ENCODE results near the gene BOD1L1. TPM values are rescaled to one million over a fixed set of nuclear protein-coding genes. Genes with fewer than 3 reads are reported as not detected.

BOD1L1 gene
- total RNA-seq, 1 experiment from 2014 or later: 10.3 TPM

DNA sequence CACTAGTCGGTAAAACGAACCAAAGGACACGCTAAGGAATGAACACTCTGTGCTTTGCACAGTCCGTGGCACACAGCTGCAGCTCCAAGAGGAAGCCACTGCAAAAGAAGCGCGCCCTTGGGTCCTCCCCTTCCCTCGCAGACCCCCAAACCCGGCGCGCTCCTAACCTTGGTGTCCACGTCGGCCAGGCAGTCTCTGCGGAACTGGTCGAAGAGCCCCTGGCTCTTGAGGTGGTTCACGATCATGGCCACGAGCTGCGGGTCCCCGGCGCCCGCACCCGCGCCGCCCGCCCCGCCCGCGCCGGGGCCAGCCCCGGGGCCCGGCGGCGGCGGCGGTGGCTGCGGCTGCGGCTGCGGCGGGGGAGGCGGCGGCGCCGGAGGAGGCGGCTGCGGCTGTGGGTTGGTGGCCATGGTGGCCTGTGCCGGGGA, 333 bp downstream of the BOD1L1 start:
- DNase-seq (ENCODE audit: low spot score): peak; percentile 4
- in situ Hi-C loops (cut with HindIII; ENCODE audit: low sequenced_read_pairs): no loop called here

DNA sequence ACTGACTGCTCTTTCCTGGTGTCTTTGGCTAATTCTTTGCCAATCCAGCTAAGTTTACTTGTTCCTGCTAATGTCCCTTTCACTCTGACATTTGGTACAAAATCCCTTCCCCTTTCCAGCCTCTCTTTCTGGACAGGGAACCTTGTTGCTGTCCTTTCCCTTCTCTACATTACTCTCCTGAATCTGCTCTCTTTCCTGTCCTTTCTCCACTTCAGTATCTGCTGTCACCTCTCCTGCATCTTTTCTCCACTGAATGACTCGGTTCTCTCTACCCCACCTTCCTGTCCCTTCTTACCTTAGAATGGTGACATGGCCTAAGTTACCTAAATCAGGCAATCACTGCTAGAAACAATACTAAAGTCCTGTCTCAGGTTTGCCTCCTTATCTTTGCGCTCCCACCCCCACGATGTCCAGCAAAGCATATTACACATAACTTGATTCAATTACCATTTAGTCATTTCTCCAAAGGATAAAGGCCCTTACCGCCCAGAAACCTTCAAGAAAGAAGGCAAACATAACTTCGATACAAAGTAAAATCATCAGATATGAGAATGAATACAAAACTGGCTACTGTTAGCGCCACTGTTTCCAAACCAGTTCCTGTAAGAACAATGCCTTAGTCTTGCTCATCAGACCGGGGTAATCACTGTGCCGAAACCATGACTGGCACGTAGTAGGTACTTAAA, 890 bp downstream of the BOD1L1 start:
- DNase-seq (ENCODE audit: low spot score): no peak
- in situ Hi-C loops (cut with HindIII; ENCODE audit: low sequenced_read_pairs): no loop called here

DNA sequence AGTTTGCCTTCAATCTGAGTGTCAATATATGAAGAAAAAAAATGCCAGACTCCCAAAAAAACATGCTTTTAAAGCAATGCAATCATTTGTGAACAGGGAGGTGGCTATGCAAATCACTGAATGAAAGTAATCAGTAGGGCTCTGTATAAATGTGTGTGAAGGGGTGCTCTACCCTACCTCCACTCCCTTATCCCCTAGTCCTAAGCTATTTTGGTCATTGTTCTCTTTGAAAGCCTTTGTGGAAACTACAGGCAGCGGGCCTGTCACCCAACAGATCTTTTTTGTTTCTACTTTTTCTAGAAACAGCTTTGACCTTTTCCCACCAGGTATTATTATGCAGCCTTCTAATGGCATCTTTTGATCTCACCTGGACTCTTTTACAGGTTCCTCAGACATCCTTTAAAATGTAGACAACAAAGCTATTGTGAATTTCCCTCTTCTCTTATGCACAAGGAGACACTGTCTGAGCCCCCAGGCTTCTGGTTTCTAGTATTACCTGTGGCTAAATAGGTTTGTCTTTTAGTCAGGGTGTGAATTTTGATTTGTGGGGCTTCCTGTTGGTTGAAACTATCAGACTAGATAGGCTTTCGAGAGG, 9.2 kb downstream of the BOD1L1 start:
- DNase-seq (ENCODE audit: low spot score): no peak
- in situ Hi-C loops (cut with HindIII; ENCODE audit: low sequenced_read_pairs): no loop called here

DNA sequence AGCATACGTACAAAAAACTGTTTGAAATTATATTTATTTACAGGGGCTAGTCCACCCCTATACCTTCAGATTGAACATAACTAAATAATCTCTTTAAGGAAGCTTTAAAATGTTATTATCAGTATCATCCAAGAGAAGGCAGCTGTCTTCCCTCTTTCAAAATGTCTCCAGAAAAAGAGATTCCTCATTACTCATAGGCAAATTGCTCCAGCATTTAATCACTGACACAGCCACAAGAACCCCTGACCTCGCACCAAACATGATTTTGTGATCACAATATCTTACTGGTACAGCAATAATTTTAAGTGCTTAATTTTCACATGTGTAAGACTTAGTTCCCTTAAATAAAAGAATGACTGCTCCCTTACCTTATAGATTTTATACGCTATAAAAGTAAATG, 9.7 kb downstream of the BOD1L1 start:
- DNase-seq (ENCODE audit: low spot score): no peak
- in situ Hi-C loops (cut with HindIII; ENCODE audit: low sequenced_read_pairs): no loop called here

DNA sequence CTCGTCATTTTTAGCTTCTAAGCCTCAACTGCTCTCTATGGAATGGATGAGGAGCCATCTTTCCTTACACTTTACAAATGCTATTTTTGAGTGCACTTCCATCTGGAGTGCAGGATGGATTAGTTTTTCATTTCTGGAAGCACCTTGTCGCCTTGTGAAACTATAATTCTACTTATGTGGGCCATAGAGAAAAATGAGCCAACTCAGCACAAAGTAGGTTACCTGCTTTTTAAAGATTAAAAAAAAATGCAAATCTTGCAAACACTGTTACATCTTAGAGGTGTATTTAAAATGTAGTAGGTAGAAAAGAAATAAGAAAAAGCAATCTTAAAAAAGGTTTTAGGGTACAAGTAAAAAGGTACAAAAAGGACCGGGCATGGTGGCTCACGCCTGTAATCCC, 10.9 kb downstream of the BOD1L1 start:
- in situ Hi-C loops (cut with HindIII; ENCODE audit: low sequenced_read_pairs): no loop called here
- DNase-seq (ENCODE audit: low spot score): no peak

DNA sequence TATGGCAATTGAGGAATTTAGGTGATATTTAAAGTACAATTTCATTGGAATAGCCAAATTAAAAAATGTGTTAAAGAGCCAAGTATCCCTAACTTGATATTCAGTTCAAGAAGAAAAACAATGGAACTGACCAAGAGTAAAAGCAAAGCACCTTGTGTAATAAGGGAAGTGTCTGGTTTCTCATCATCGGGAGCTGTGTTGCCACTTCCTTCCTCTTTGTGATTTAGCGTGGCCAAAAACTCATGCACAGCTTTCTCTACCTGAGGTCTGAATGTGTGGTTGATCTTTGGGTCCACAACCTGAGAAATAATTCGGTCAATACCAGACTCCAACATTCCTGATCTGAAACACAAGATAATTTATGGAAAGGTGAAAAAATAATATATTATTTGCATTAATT, 12.4 kb downstream of the BOD1L1 start:
- no peak for DNase-seq (ENCODE audit: low spot score)
- in situ Hi-C loops (cut with HindIII; ENCODE audit: low sequenced_read_pairs): no loop called here

DNA sequence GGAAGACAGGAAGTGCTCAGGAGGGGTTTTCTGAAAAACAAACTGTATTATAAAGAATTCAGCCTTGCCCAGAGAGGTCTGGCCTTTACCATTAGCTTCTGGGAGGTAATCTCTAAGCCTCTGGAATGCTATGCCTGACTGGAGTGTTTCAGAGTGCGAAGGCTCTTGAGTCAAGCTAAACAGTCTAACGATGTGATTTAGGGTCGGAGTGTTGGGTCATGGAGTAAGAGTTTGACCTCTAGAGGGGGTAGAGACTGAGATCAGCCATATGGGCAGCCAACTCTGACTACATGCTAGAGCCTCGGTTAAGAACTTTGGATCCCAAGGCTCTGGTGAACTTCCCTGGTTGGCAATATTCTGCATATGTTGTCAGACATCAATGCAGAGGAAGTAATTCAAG, 15.0 kb downstream of the BOD1L1 start:
- DNase-seq (ENCODE audit: low spot score): no peak
- in situ Hi-C loops (cut with HindIII; ENCODE audit: low sequenced_read_pairs): no loop called here

DNA sequence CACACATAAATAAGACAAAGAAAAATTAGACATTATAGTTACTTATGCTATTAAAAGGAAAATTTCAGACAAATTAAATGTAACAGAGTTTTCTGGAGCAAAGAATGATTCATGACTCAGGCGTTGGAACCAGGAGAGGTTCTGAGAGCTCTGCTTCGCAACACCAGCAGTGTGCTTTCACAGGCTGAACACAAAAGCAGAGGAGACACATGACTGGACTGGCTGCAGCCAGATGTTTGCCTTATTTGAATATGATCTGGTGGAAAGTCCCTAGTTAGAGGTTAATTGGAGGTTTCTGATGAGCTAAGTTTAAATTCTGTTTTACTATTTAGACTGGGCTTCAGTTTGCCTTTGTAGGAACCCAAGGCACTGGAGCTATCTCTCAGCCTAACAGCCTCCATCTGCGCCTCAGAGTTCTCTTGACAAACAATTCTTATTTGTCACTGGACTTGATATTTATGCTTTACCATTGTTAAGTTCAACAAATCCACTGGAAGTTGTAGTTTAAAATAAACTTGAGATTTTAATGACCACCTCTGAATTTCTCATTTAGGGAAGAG, 16.2 kb downstream of the BOD1L1 start:
- in situ Hi-C loops (cut with HindIII; ENCODE audit: low sequenced_read_pairs): no loop called here
- DNase-seq (ENCODE audit: low spot score): no peak

DNA sequence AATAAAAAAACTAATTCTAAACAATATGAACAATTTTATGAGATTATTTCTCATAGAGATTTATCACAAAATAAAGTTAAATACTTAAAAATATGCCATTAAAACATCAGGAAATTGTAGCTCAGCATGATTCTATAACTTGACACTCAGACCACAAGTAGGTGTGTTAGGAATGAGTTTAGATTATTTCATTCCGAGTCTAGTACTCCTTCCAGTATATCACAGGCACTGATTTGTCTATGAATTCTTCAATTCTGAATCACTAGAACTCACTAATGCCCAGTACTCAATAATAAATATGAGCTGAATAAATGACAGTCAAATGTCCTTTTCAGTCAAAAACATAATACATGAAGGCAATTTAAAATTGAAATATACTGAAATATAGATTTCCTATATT, 22.2 kb downstream of the BOD1L1 start:
- in situ Hi-C loops (cut with HindIII; ENCODE audit: low sequenced_read_pairs): no loop called here
- DNase-seq (ENCODE audit: low spot score): no peak

DNA sequence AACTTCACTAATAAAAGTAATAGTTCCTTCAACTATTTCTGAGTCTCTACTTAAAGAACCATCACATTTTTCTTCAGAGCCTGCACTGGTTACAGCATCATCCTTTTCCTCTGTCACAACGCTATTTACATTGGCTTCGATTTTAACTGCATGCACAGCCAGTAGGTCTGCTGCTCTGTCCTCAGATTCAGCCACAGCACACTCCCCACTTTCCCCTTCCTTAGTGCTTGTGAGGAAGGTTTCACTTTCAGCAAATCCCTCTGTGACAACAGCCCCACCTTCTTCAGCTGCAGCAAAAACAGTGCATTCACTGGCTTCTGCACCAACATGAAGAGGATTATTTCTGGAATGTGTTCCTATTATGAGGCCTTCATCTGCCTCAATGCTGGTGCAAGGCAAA, 25.7 kb downstream of the BOD1L1 start:
- in situ Hi-C loops (cut with HindIII; ENCODE audit: low sequenced_read_pairs): no loop called here

DNA sequence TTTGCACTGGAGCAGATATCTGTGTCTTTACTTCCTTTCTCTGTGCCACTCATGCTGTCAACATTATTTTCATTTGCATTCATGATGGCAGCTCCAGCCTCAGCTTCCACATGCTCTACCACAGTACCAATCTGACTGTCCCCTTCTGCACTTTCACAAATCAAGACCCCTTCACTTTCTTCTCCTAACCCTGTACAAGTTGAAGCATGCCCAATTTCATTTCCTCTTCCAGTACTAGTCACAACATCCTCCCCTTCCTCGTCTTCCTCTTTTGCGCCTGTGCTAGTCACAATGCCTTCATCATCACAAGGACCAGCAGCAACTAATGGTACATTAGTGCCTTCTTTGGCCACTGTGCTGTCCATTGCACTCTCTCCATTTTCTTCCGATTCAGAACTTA, 26.5 kb downstream of the BOD1L1 start:
- DNase-seq (ENCODE audit: low spot score): no peak
- in situ Hi-C loops (cut with HindIII; ENCODE audit: low sequenced_read_pairs): no loop called here

More for the DNA sequence above, 25.7 kb downstream of the BOD1L1 start:
- no peak for DNase-seq (ENCODE audit: low spot score)

DNA sequence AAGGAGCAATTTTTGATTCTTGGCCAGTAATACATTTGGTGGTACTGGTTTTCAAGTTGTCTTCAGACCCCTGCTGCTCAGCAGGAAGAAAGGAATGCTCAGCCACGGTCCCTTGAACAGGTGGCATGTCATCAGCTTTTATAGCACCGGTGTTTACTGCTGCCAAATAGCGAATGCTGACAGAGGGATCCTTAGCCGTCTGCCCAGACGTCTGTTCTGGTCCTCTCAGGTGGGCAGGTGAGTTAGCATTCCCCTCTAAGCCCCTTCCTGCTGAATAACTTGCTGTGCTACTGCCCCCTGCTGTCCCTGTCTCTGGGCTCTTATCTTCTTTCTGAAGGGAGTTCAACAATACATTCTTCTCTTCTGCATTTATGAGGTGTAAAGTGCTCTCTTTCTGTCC, 28.4 kb downstream of the BOD1L1 start:
- in situ Hi-C loops (cut with HindIII; ENCODE audit: low sequenced_read_pairs): no loop called here
- peak; percentile 78 for DNase-seq (ENCODE audit: low spot score)

DNA sequence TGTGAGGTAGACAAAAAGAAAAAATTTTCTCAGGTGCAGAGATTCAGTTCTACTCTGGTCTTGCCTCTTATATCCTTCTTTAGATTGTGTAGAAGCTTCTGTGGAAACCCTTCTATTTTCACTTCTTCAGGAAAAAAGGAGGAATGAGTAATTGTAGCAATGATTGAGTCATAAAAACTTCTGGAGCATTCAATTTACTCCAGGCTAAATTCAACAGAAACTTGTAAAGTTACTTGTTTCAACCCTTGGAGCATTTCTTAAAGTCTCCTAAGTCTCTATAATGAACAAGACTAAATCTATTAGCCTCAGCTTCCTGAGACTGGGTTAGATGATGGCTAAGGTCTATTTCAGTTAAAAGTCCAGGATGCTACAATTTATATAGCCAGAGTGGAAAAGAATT, 29.9 kb downstream of the BOD1L1 start:
- in situ Hi-C loops (cut with HindIII; ENCODE audit: low sequenced_read_pairs): no loop called here
- no peak for DNase-seq (ENCODE audit: low spot score)

DNA sequence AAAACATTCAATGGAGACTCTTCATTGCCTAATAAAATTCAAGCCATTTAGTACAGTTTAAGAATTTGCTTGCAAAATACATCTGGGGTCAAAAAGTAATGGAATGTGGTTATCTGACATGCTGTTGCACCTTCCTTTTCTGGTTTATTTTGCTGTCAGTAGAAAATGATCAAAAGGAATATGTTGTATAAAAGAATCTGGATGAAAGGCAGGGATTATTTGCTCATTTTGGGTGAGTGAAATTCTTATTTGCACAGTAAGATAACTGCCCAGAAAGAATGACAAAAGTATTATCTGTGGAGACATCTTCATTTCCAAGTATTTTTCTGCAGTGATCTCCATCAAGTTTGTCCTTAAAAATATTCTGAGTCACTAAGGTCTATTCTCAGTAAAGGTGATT, 30.4 kb downstream of the BOD1L1 start:
- no peak for DNase-seq (ENCODE audit: low spot score)
- in situ Hi-C loops (cut with HindIII; ENCODE audit: low sequenced_read_pairs): no loop called here

DNA sequence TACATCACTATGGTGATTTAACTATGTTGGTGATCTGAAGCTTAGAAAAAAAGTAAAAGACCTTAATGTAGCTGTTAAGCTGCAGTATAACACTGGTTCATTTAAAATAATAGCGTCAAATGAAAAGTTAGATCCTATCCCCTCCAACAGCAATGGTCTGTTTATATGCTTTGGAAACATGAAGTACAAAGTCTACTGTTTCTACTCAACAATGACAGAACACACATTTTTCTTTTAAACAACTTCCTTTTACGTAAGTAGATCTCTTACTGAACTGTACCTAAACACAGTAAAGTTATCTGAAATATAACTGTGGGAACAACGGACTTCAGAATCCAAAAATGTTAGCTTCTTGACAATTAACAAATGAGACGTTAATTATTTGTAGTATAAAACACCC, 35.3 kb downstream of the BOD1L1 start:
- in situ Hi-C loops (cut with HindIII; ENCODE audit: low sequenced_read_pairs): no loop called here
- DNase-seq (ENCODE audit: low spot score): no peak

DNA sequence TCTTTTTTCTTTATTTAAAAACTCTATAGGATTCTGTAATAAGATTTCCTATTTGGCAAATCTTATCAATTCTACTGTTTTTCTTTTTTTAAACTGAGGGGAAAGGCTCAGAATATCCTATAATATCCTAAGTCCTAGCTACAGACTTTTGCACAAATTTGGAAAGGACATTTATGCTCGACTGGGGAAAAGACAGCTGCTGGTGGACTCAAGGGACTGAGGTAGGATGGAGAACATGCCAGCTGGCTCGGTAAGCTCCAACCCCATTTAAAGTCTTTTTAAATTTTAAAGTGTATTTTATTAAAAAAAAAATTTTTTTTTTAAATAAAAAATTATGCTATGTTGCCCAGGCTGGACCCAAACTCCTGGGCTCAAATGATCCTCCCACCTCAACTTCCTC, 36.8 kb downstream of the BOD1L1 start:
- in situ Hi-C loops (cut with HindIII; ENCODE audit: low sequenced_read_pairs): no loop called here
- DNase-seq (ENCODE audit: low spot score): no peak

DNA sequence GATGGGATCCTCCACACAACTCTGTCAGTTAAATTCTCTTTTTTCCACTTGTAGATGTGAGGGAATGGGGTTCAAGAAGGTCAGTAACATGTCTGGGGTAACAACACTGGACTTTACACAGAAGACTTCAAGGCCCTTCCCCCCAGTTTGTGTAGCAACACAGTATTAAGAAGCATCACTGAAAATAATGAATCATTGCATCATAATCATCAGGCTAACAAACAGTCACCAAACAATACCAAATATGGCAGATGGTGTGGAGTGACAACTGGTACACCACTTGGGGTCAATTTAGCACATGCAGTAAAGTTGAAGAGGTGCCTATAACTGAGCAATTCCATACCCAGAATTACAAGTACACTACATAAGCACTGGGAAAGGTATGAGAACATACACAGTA, 38.6 kb downstream of the BOD1L1 start:
- DNase-seq (ENCODE audit: low spot score): no peak
- in situ Hi-C loops (cut with HindIII; ENCODE audit: low sequenced_read_pairs): no loop called here

DNA sequence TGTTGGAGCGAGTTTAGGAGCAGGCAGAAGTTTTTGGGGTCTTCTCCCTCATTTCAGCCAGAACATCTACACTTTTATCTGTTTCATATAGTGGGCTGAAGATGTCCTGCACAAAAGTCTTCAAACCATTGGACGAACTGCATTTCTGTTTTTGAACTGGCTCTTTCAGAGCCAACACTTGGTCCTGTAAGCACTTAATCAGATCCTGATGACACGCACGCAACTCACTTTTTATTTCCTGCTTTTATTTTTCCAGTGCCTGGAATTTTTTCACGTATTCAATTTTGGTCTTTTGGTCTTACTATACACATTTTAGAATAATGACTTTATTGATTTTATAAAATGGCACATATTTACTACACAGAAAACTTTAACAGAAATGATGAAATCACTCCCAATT, 43.0 kb downstream of the BOD1L1 start:
- no peak for DNase-seq (ENCODE audit: low spot score)
- in situ Hi-C loops (cut with HindIII; ENCODE audit: low sequenced_read_pairs): no loop called here

DNA sequence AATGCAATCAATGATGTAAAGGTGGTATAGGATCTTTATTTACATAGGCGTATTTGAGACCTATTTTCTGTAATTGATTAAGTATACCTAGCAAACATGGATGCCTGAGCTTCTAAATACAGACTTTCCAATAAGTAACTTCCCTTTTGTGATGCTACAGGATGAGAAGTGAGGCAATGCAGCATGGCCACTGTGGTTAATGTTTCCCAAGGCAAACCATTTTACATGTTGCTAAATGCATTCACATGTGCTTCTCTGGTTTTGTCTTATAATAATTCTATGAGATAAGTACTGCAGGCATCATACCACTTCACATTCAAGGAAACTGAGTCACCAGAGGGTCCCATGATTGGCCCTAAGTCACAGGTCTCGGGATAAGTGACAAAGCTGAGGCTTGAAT, 47.5 kb downstream of the BOD1L1 start:
- no peak for DNase-seq (ENCODE audit: low spot score)
- in situ Hi-C loops (cut with HindIII; ENCODE audit: low sequenced_read_pairs): no loop called here

DNA sequence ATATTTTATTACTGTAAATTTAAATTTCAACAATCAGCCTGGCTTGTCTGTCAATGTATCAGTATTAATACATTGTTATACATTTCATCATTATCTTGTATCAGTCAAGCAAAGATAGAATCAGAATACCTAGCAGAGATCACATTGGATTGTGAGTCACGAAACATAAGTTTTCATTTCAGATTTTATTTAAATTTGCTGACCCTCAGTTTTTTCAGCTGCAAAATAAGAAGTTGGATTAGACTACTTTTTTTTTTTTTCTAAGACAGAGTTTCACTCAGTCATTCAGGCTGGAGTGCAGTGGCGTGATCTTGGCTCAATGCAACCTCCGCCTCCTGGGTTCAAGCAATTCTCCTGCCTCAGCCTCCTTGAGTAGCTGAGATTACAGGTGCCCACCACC, 49.9 kb downstream of the BOD1L1 start:
- in situ Hi-C loops (cut with HindIII; ENCODE audit: low sequenced_read_pairs): no loop called here
- no peak for DNase-seq (ENCODE audit: low spot score)

DNA sequence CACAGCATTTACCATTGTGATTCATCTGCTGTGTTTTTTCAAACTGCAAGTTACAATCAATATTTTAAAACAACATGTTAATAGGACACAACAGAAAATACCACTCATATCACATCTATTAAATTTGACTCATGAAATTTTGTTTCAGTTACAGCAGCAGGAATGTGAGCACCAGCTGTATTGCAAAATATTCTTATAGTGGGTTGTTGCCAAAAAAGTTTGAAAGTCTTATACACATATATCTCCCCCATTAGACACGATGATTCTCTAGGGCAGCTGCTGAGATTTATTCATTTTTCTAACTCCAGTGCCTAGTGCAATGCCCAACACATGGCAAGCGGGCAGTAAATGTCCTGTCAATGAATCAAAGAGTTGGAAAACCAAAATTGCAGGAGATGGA, 56.6 kb downstream of the BOD1L1 start:
- no peak for DNase-seq (ENCODE audit: low spot score)
- in situ Hi-C loops (cut with HindIII; ENCODE audit: low sequenced_read_pairs): no loop called here

All from G401 (cell line).